ENCODE measurements around the gene ERC1. TPM values are rescaled to one million over a fixed set of nuclear protein-coding genes. Genes with fewer than 3 reads are reported as not detected.
A peak's percentile ranks its signal among the peaks of the same experiment; 100 is the strongest.

The ERC1 gene
- total and polyA plus RNA-seq, 4 donors = 7.4 to 78.2 (median 39.8) TPM

DNA sequence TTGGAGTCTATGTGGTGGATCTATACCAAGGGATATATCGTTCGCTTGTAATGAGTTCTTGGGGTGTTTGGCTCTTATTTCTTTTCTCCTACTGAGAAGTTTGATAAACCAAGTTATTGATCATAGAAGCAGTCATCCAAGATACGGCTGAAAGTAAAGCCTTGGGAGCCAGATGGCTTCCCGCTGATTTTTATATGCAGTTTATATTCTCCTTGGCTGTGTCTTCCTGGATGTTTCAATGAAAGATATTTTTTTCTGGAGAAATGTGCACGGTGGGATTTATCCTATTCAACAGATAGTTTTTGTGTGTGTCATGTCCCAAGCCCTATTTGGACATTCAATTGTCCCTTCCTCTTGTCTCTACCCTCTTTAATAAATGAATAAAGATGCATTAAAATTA is 289.0 kb downstream of the ERC1 start:
- TF ChIP-seq, protein P1, sequence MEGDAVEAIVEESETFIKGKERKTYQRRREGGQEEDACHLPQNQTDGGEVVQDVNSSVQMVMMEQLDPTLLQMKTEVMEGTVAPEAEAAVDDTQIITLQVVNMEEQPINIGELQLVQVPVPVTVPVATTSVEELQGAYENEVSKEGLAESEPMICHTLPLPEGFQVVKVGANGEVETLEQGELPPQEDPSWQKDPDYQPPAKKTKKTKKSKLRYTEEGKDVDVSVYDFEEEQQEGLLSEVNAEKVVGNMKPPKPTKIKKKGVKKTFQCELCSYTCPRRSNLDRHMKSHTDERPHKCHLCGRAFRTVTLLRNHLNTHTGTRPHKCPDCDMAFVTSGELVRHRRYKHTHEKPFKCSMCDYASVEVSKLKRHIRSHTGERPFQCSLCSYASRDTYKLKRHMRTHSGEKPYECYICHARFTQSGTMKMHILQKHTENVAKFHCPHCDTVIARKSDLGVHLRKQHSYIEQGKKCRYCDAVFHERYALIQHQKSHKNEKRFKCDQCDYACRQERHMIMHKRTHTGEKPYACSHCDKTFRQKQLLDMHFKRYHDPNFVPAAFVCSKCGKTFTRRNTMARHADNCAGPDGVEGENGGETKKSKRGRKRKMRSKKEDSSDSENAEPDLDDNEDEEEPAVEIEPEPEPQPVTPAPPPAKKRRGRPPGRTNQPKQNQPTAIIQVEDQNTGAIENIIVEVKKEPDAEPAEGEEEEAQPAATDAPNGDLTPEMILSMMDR (IDR thresholded peaks at IDR 0.05; ENCODE audit: control extremely low read depth, extremely low read depth) = no peak
- Histone ChIP-seq H3K27me3 (ENCODE audit: control insufficient read depth in 3 of 3, insufficient read depth in 3 of 3, low read length in 2 of 3) (no peaks in the 10 kb centered on the region), H3K9ac (ENCODE audit: insufficient read depth in 1 of 2, low read length in 2 of 2) (no peak overlapping the region), H3K4me1 (ENCODE audit: control insufficient read depth in 5 of 5, insufficient read depth in 5 of 5, low read length in 5 of 5) (peaks cover 0 to 48% (median 7%) of the 10 kb centered on the region in 5 donors), H3K4me3 (no peak overlapping the region), H3K27ac (ENCODE audit: low read depth in 1 of 2, low read length in 1 of 2) (no peak overlapping the region), H3K9me3 (ENCODE audit: control insufficient read depth in 4 of 4, insufficient read depth in 3 of 4, low read length in 3 of 4) (no peaks in the 10 kb centered on the region), H3K36me3 (ENCODE audit: control insufficient read depth in 4 of 4, insufficient read depth in 4 of 4, low read length in 4 of 4) (no peaks in the 10 kb centered on the region)
- ATAC-seq (ENCODE audit: insufficient read depth, low FRiP score) = no peak
- 95 to 97% methylated on average over 5 of the region's 5 CpGs for WGBS, 2 donors
- no peak for DNase-seq

DNA sequence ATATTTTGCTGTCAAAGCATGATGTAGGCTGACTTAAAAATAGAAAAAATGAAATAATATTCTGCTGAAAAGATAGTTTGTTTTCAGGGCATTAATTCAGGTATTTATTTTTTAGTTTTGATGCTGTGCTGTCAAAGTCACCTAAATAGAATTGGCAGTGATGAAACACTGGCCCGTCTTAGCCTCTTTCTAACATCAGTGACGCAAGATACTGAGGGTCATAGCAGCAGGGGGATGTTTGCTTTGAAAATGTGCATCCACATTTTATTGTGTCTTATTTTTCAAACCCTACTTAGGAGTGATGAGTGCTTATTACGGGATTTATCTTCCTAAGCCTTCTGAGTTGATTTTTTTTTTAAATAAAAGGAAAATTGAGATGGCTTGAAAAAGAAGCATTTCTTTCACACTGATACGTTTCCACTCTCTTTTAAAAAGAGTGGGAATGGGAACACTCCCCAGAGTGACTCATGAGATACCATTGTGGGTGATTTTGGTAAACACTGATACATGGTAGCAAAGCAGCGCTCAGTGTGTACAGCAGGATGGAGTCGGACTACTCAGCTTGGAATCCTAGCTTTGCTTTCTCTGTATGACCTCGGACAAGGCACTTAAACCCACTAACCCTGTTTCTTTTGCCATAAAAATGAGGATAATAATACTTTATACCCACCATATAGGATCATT is 290.8 kb downstream of the ERC1 start:
- 77 to 79% methylated on average over 7 of the region's 7 CpGs for WGBS, 2 donors
- H3K9me3 ChIP-seq (ENCODE audit: control insufficient read depth in 4 of 4, insufficient read depth in 3 of 4, low read length in 3 of 4) = no peaks in the 10 kb centered on the region
- no peaks in the 10 kb centered on the region for H3K36me3 ChIP-seq (ENCODE audit: control insufficient read depth in 4 of 4, insufficient read depth in 4 of 4, low read length in 4 of 4)
- H3K4me1 ChIP-seq (ENCODE audit: control insufficient read depth in 5 of 5, insufficient read depth in 5 of 5, low read length in 5 of 5) = peaks cover 0 to 48% (median 7%) of the 10 kb centered on the region in 5 donors
- DNase-seq (peak in 1 of 3 donors; percentile 18), ATAC-seq (ENCODE audit: insufficient read depth, low FRiP score) (no peak)
- no peak overlapping the region for H3K27ac ChIP-seq (ENCODE audit: low read depth in 1 of 2, low read length in 1 of 2)
- H3K9ac ChIP-seq (ENCODE audit: insufficient read depth in 1 of 2, low read length in 2 of 2) = peak overlapping the region in 1 of 2 donors; percentile 6
- no peak overlapping the region for H3K4me3 ChIP-seq
- TF ChIP-seq, protein P1 (IDR thresholded peaks at IDR 0.05; ENCODE audit: control extremely low read depth, extremely low read depth) = no peak
- no peaks in the 10 kb centered on the region for H3K27me3 ChIP-seq (ENCODE audit: control insufficient read depth in 3 of 3, insufficient read depth in 3 of 3, low read length in 2 of 3)

DNA sequence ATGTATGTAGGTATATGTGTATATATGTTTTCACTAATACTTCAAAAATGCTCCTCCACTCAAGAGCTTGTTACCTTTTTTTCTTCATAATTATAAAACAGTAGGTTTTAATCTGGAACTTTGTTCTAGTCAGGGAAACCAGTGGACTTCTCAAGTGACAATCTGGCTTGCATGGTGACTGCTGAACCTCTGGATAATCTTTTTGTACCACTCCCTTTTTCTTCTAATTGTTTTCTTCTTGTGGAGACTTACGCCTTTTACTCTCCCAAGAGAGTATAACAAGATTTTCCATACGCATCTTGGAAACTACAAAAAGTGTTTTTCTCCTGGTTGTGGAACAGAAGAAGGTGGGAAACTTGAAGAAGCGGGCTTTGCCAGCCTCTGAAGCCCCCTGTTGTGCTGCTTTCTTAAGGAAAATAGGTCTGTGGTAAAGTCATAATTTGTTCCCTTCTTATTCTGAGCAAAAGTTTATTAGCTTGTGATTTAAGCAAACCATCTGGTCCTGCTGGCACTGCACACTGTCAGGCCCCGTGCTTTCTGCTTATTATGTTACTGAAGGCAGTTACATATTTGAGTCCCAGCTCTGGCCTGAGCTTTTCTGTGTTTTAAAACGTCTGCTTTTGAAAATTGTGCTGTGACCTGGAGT is 291.8 kb downstream of the ERC1 start:
- Histone ChIP-seq H3K27ac (ENCODE audit: low read depth in 1 of 2, low read length in 1 of 2) (no peak overlapping the region), H3K4me1 (ENCODE audit: control insufficient read depth in 5 of 5, insufficient read depth in 5 of 5, low read length in 5 of 5) (peaks cover 0 to 44% (median 7%) of the 10 kb centered on the region in 5 donors), H3K9ac (ENCODE audit: insufficient read depth in 1 of 2, low read length in 2 of 2) (peak overlapping the region in 1 of 2 donors; percentile 66), H3K36me3 (ENCODE audit: control insufficient read depth in 4 of 4, insufficient read depth in 4 of 4, low read length in 4 of 4) (no peaks in the 10 kb centered on the region), H3K27me3 (ENCODE audit: control insufficient read depth in 3 of 3, insufficient read depth in 3 of 3, low read length in 2 of 3) (no peaks in the 10 kb centered on the region), H3K4me3 (no peak overlapping the region), H3K9me3 (ENCODE audit: control insufficient read depth in 4 of 4, insufficient read depth in 3 of 4, low read length in 3 of 4) (no peaks in the 10 kb centered on the region)
- TF ChIP-seq, protein P1 (IDR thresholded peaks at IDR 0.05; ENCODE audit: control extremely low read depth, extremely low read depth) = no peak
- 83 to 88% methylated on average over 5 of the region's 5 CpGs for WGBS, 2 donors
- ATAC-seq (ENCODE audit: insufficient read depth, low FRiP score) (no peak), DNase-seq (peak; percentile 85 to 97 (median 95))

Measured in lung (tissue), 12 donors.